ENCODE measurements around the gene KIRREL3. TPM values are rescaled to one million over a fixed set of nuclear protein-coding genes. Genes with fewer than 3 reads are reported as not detected.

The KIRREL3 gene
- total and polyA plus RNA-seq, 2 donors (not counting 3 experiments of a cell fraction or from before 2014, with no cell fraction given): not detected

DNA sequence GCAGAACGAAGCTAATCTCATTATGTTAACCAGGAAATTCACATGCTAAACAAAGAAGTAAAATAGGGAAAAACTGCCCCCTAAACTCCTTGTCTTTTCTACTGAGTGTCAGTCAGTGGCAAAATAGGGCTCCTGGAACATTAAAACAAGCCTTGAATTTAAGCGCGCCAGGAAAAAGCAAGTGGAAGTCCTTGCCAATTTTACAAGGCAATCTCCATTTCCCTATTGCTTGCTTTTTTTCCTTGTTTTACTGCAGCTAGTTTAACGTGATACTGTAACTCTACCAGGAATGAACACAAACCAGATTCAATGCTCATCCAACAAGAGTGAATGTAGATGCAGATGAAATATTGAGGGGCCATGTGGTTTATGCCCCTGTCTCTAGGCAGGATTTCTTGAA lies 28.1 kb upstream of the KIRREL3 start:
- no peaks in the 10 kb centered on the region for H3K9me1 ChIP-seq (replicated peaks; ENCODE audit: control insufficient read depth, extremely low read depth, insufficient read depth, low read length)
- FAIRE-seq: no peak
- no peaks in the 10 kb centered on the region for H4K20me1 ChIP-seq (replicated peaks; ENCODE audit: control insufficient read depth, extremely low read depth, insufficient read depth, low read length)
- intact Hi-C loops (cut with micrococcal nuclease) (no loop called here), dilution Hi-C loops (cut with MboI; ENCODE audit: extremely low pct_ligation_motif_present, low sequenced_read_pairs) (no loop called here)
- H3K9me3 ChIP-seq (replicated peaks; ENCODE audit: control insufficient read depth, insufficient read depth, low read length): no peaks in the 10 kb centered on the region
- CTCF ChIA-PET: no interaction called here
- no peak overlapping the region for H3K27ac ChIP-seq (ENCODE audit: insufficient read depth, low read depth, low read length)
- no peaks in the 10 kb centered on the region for H3K4me1 ChIP-seq (ENCODE audit: control insufficient read depth, extremely low read depth, insufficient read depth, low read length)
- DNase-seq (ENCODE audit: low read depth, low spot score): no peak
- H3K4me3 ChIP-seq (replicated peaks in 1 of 3; ENCODE audit: insufficient read depth in 1 of 3, low read depth in 1 of 3, low read length in 3 of 3): no peak overlapping the region
- BruUV-seq (replicated peaks): no TSS peak
- no peaks in the 10 kb centered on the region for H3K36me3 ChIP-seq (ENCODE audit: control insufficient read depth in 2 of 2, extremely low read depth in 1 of 2, insufficient read depth in 2 of 2, low read length in 2 of 2)
- H3K79me2 ChIP-seq (ENCODE audit: control insufficient read depth, insufficient read depth, low read length): no peaks in the 10 kb centered on the region
- POLR2A ChIA-PET: no interaction called here
- H3K4me2 ChIP-seq (ENCODE audit: insufficient read depth, low read length): no peak overlapping the region
- no peak overlapping the region for H3K9ac ChIP-seq (replicated peaks; ENCODE audit: extremely low read depth, insufficient read depth, low read length)
- no peaks in the 10 kb centered on the region for H3K27me3 ChIP-seq (ENCODE audit: control insufficient read depth in 2 of 2, insufficient read depth in 2 of 2, low read length in 2 of 2)
- no peak for TF ChIP-seq FOS (IDR thresholded peaks at IDR 0.05; ENCODE audit: borderline replicate concordance, insufficient read depth, low read length)
- TF ChIP-seq POLR2AphosphoS5 (IDR thresholded peaks at IDR 0.05; ENCODE audit: insufficient read depth, low read depth, low read length): no peak
- TF ChIP-seq JUN (IDR thresholded peaks at IDR 0.05; ENCODE audit: borderline replicate concordance, insufficient read depth, insufficient read length, low read depth): no peak
- TF ChIP-seq, protein P1, sequence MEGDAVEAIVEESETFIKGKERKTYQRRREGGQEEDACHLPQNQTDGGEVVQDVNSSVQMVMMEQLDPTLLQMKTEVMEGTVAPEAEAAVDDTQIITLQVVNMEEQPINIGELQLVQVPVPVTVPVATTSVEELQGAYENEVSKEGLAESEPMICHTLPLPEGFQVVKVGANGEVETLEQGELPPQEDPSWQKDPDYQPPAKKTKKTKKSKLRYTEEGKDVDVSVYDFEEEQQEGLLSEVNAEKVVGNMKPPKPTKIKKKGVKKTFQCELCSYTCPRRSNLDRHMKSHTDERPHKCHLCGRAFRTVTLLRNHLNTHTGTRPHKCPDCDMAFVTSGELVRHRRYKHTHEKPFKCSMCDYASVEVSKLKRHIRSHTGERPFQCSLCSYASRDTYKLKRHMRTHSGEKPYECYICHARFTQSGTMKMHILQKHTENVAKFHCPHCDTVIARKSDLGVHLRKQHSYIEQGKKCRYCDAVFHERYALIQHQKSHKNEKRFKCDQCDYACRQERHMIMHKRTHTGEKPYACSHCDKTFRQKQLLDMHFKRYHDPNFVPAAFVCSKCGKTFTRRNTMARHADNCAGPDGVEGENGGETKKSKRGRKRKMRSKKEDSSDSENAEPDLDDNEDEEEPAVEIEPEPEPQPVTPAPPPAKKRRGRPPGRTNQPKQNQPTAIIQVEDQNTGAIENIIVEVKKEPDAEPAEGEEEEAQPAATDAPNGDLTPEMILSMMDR (IDR thresholded peaks at IDR 0.05; ENCODE audit: extremely low read depth in 1 of 2, insufficient read depth in 1 of 2, low read depth in 1 of 2, low read length in 2 of 2): no peak
- TF ChIP-seq MYC (IDR thresholded peaks at IDR 0.05; ENCODE audit: low read depth, low read length): no peak
- TF ChIP-seq EZH2 (IDR thresholded peaks at IDR 0.05; ENCODE audit: borderline replicate concordance, low read depth, low read length, severe bottlenecking): no peak
- no peak for TF ChIP-seq GATA2 (IDR thresholded peaks at IDR 0.05; ENCODE audit: insufficient read depth, insufficient read length, low read depth, low read length)
- TF ChIP-seq, protein P2, sequence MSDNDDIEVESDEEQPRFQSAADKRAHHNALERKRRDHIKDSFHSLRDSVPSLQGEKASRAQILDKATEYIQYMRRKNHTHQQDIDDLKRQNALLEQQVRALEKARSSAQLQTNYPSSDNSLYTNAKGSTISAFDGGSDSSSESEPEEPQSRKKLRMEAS (IDR thresholded peaks at IDR 0.05; ENCODE audit: insufficient read depth, insufficient read length): no peak
- no peak for TF ChIP-seq POLR2A (IDR thresholded peaks at IDR 0.05; ENCODE audit: low read depth, low read length)
- H2AFZ ChIP-seq (ENCODE audit: low read depth, low read length): no peak overlapping the region

All from endothelial cell of umbilical vein (primary cell).